Loucy (cell line): ENCODE data around the gene GCNT2.
A peak's percentile ranks its signal among the peaks of the same experiment; 100 is the strongest.

Source experiments
- H2AFZ ChIP-seq: fragments of 200-600 bp; sonication (generic); 2 replicates; pipeline ENCODE4 v1.6.0; 2016; ENCODE audit warnings: antibody characterized with exemption, mild to moderate bottlenecking, low read length, moderate library complexity
- H3F3A ChIP-seq: fragments of 200-600 bp; 2 replicates; pipeline ENCODE4 v1.6.0; 2016; ENCODE audit warnings: antibody characterized with exemption, low read depth, mild to moderate bottlenecking
- H3K27me3 ChIP-seq: fragments of 200-600 bp; sonication (generic); 2 replicates; pipeline ENCODE4 v1.6.1; 2014; ENCODE audit warnings: low read length, mild to moderate bottlenecking; ENCODE audit not compliant: insufficient read depth, poor library complexity, severe bottlenecking
- H3K36me3 ChIP-seq: fragments of 200-600 bp; sonication (generic); 2 replicates; pipeline ENCODE4 v1.6.1; 2016; ENCODE audit warnings: low read length; ENCODE audit not compliant: insufficient read depth
- H3K4me1 ChIP-seq: fragments of 200-600 bp; sonication (generic); 2 replicates; pipeline ENCODE4 v1.5.1; 2014; ENCODE audit warnings: low read length, mild to moderate bottlenecking; ENCODE audit not compliant: insufficient read depth, poor library complexity, severe bottlenecking
- H3K4me2 ChIP-seq: fragments of 200-600 bp; sonication (generic); 2 replicates; pipeline ENCODE4 v1.6.0; 2014; ENCODE audit warnings: antibody characterized with exemption, low read length, low read depth, mild to moderate bottlenecking; ENCODE audit not compliant: poor library complexity, severe bottlenecking
- H3K4me3 ChIP-seq: fragments of 200-600 bp; sonication (generic); 2 replicates; pipeline ENCODE4 v1.5.1; 2014; ENCODE audit warnings: low read length, mild to moderate bottlenecking, mixed read lengths; ENCODE audit not compliant: poor library complexity, severe bottlenecking
- H3K79me2 ChIP-seq: fragments of 200-600 bp; sonication (generic); 2 replicates; pipeline ENCODE4 v1.6.1; 2014; ENCODE audit warnings: low read length; ENCODE audit not compliant: insufficient read depth
- H3K9ac ChIP-seq: fragments of 200-600 bp; sonication (generic); 2 replicates; pipeline ENCODE4 v1.6.0; 2014; ENCODE audit warnings: mild to moderate bottlenecking, low read depth, low read length, moderate library complexity; ENCODE audit not compliant: poor library complexity, severe bottlenecking
- H3K9me2 ChIP-seq: fragments of 200-600 bp; sonication (generic); replicated peaks from 2 replicates; pipeline ENCODE4 v1.6.1; 2016; ENCODE audit warnings: low read depth, low read length, mixed read lengths
- H3K9me3 ChIP-seq: fragments of 200-600 bp; sonication (generic); 2 replicates; pipeline ENCODE4 v1.6.1; 2014; ENCODE audit warnings: mild to moderate bottlenecking, antibody characterized with exemption, low read length, low read depth; ENCODE audit not compliant: insufficient read depth
- H4K20me1 ChIP-seq: fragments of 200-600 bp; sonication (generic); 2 replicates; pipeline ENCODE4 v1.6.0; 2014; ENCODE audit warnings: antibody characterized with exemption, low read length, mild to moderate bottlenecking; ENCODE audit not compliant: insufficient read depth, poor library complexity, severe bottlenecking
- EZH2phosphoT487 ChIP-seq: fragments of 200-600 bp; IDR thresholded peaks from 2 replicates; pipeline ENCODE4 v1.6.1; 2018; ENCODE audit warnings: antibody characterized with exemption, mild to moderate bottlenecking, moderate library complexity, borderline replicate concordance
- TF ChIP-seq, protein P1 (sequence below): fragments of 200-600 bp; sonication (generic); conservative IDR thresholded peaks from 2 replicates; pipeline ENCODE4 v1.5.1; 2014; ENCODE audit warnings: mild to moderate bottlenecking, antibody characterized with exemption, low read length

The GCNT2 gene

GRCh38 chr6:10541591-10541990 is 20.4 kb downstream of the GCNT2 start:
- Histone ChIP-seq H3K79me2 (peaks cover 23% of the 10 kb centered on the region; the same call in 1 of the 2 replicates), H3K4me1 (peaks cover 42% of the 10 kb centered on the region), H3K27me3 (no peaks in the 10 kb centered on the region)

GRCh38 chr6:10542213-10542612 is 21.1 kb downstream of the GCNT2 start:
- peak overlapping the region; percentile 49 for H3K9ac ChIP-seq

More at GRCh38 chr6:10541591-10541990, 20.4 kb downstream of the GCNT2 start:
- Histone ChIP-seq H3K36me3 (no peaks in the 10 kb centered on the region), H4K20me1 (no peaks in the 10 kb centered on the region), H3K9me2 (no peaks in the 10 kb centered on the region), H3K9ac (peak overlapping the region; percentile 49), H3K4me3 (peak overlapping the region; percentile 69), H3F3A (0 out of 2 replicates have a peak, but pooled peaks cover 4% of the 10 kb centered on the region), H3K4me2 (peak overlapping the region; percentile 75), H3K9me3 (no peaks in the 10 kb centered on the region), H2AFZ (peak overlapping the region; percentile 22; the same call in 1 of the 2 replicates)
- no peak for TF ChIP-seq EZH2phosphoT487
- TF ChIP-seq, protein P1, sequence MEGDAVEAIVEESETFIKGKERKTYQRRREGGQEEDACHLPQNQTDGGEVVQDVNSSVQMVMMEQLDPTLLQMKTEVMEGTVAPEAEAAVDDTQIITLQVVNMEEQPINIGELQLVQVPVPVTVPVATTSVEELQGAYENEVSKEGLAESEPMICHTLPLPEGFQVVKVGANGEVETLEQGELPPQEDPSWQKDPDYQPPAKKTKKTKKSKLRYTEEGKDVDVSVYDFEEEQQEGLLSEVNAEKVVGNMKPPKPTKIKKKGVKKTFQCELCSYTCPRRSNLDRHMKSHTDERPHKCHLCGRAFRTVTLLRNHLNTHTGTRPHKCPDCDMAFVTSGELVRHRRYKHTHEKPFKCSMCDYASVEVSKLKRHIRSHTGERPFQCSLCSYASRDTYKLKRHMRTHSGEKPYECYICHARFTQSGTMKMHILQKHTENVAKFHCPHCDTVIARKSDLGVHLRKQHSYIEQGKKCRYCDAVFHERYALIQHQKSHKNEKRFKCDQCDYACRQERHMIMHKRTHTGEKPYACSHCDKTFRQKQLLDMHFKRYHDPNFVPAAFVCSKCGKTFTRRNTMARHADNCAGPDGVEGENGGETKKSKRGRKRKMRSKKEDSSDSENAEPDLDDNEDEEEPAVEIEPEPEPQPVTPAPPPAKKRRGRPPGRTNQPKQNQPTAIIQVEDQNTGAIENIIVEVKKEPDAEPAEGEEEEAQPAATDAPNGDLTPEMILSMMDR = no peak

DNA sequence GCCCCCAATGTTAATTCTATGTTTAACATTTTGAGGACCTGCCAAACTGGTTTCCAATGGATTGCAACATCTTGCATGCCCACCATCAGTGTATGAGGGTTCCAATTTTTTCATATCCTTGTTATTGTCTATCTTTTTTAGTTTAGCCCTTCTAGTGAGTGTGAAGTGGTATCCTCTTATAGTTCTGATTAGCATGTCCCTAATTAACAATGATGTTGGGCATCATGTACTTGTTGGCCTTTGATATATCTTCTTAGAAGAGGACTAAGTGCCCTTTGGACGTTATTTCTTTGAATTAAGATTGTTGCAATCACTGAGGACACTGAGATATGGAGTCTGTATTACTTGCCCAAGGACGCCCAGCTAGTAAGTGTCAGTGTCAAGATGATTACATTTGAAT is 22.3 kb downstream of the GCNT2 start:
- H3K27me3 ChIP-seq = no peaks in the 10 kb centered on the region
- H3K79me2 ChIP-seq = peaks cover 23% of the 10 kb centered on the region; the same call in 1 of the 2 replicates

More at GRCh38 chr6:10542213-10542612, 21.1 kb downstream of the GCNT2 start:
- Histone ChIP-seq H4K20me1 (no peaks in the 10 kb centered on the region), H2AFZ (peak overlapping the region; percentile 22; the same call in 1 of the 2 replicates), H3K4me2 (peak overlapping the region; percentile 75), H3K79me2 (peaks cover 23% of the 10 kb centered on the region; the same call in 1 of the 2 replicates), H3K36me3 (no peaks in the 10 kb centered on the region), H3K27me3 (no peaks in the 10 kb centered on the region), H3K9me2 (no peaks in the 10 kb centered on the region), H3K4me1 (peaks cover 42% of the 10 kb centered on the region), H3K4me3 (peak overlapping the region; percentile 69), H3K9me3 (no peaks in the 10 kb centered on the region), H3F3A (0 out of 2 replicates have a peak, but pooled peaks cover 4% of the 10 kb centered on the region)
- TF ChIP-seq, protein P1 = no peak
- no peak for TF ChIP-seq EZH2phosphoT487

More for the DNA sequence above, 22.3 kb downstream of the GCNT2 start:
- Histone ChIP-seq H3K9ac (no peak overlapping the region), H4K20me1 (no peaks in the 10 kb centered on the region), H3K9me2 (no peaks in the 10 kb centered on the region), H3K9me3 (no peaks in the 10 kb centered on the region), H3K4me2 (no peak overlapping the region), H3F3A (0 out of 2 replicates have a peak, but pooled peaks cover 4% of the 10 kb centered on the region), H2AFZ (no peak overlapping the region), H3K4me3 (no peak overlapping the region), H3K36me3 (no peaks in the 10 kb centered on the region), H3K4me1 (peaks cover 40% of the 10 kb centered on the region)
- TF ChIP-seq, protein P1 = no peak
- no peak for TF ChIP-seq EZH2phosphoT487
